Fibroblast of mammary gland (primary cell): ENCODE data around the gene MFAP2.

Experiments
- DNase-seq: peaks from one replicate; pipeline ENCODE4 v3.0.0-alpha.2; 2010; ENCODE audit warnings: low read depth
- H3K4me3 ChIP-seq: 2 replicates; pipeline ENCODE4 v1.5.1; 2011; ENCODE audit warnings: low read depth, mild to moderate bottlenecking, low read length, moderate library complexity; ENCODE audit not compliant: control insufficient read depth
- CTCF ChIP-seq: conservative IDR thresholded peaks from 2 replicates; pipeline ENCODE4 v1.5.1; 2011; ENCODE audit warnings: low read depth, low read length, inconsistent platforms; ENCODE audit not compliant: control insufficient read depth, insufficient read depth

MFAP2 gene

GRCh38 chr1:16971341-16972188, 8.9 kb downstream of the MFAP2 start:
- TF ChIP-seq CTCF, result no peak
- H3K4me3 ChIP-seq, result no peak overlapping the region
- peak; percentile 60 for DNase-seq

GRCh38 chr1:16970132-16970910, 10.1 kb downstream of the MFAP2 start:
- no peak for TF ChIP-seq CTCF
- no peak overlapping the region for H3K4me3 ChIP-seq
- no peak for DNase-seq

GRCh38 chr1:16969651-16970050, 10.8 kb downstream of the MFAP2 start:
- H3K4me3 ChIP-seq, result no peak overlapping the region
- TF ChIP-seq CTCF, result no peak
- no peak for DNase-seq

GRCh38 chr1:16969057-16969611, 11.3 kb downstream of the MFAP2 start:
- TF ChIP-seq CTCF, result no peak
- no peak overlapping the region for H3K4me3 ChIP-seq
- DNase-seq, result no peak

- no peak for TF ChIP-seq CTCF
- no peak for DNase-seq
- H3K4me3 ChIP-seq, result no peak overlapping the region
Measured at GRCh38 chr1:16968372-16968771, 12.0 kb downstream of the MFAP2 start.

- no peak for TF ChIP-seq CTCF
- H3K4me3 ChIP-seq, result no peak overlapping the region
- no peak for DNase-seq
Measured at GRCh38 chr1:16967962-16968361, 12.5 kb downstream of the MFAP2 start.
